Fibroblast of skin of left biceps (primary cell): ENCODE data around the gene IRF7.
"Not testable (repeated sequence)": the region's sequence is repeated elsewhere in the genome, so short reads cannot be mapped to it uniquely, and the experiment has no call there.

ENCODE experiments used
- DNase-seq, 2 experiments: peaks; one replicate each; pipeline ENCODE4 v3.0.0-alpha.2; 2013; ENCODE audit warnings: low read depth in 2 of 2

Gene IRF7

GRCh38 chr11:615504-616319 is at the start of gene IRF7:
IRF7 (minus strand) TSS chr11:615950; CDS start chr11:615364, 586 bp downstream.
- DNase-seq: peak; percentile 67 to 68

- no peak for DNase-seq
These were observed 49.4 kb upstream of the IRF7 start for GRCh38 chr11:665062-665703.

- no peak for DNase-seq
These were observed 47.0 kb upstream of the IRF7 start for GRCh38 chr11:662689-663274.

GRCh38 chr11:660681-661444 is 45.1 kb upstream of the IRF7 start:
- no peak for DNase-seq

GRCh38 chr11:660281-660680 is 44.5 kb upstream of the IRF7 start:
- no peak for DNase-seq

GRCh38 chr11:659532-660085 is 43.9 kb upstream of the IRF7 start:
- no peak for DNase-seq

- DNase-seq: no peak
These were observed 42.0 kb upstream of the IRF7 start for GRCh38 chr11:657691-658126.

GRCh38 chr11:656866-657265 is 41.1 kb upstream of the IRF7 start:
- no peak for DNase-seq

GRCh38 chr11:656426-656825 is 40.7 kb upstream of the IRF7 start:
- no peak for DNase-seq

GRCh38 chr11:655036-655726 is 39.4 kb upstream of the IRF7 start:
- DNase-seq: no peak

- not testable (repeated sequence) for DNase-seq
These were observed 38.7 kb upstream of the IRF7 start for GRCh38 chr11:654444-654843.

GRCh38 chr11:653837-654236 is 38.1 kb upstream of the IRF7 start:
- DNase-seq: no peak

- DNase-seq: not testable (repeated sequence)
These were observed 37.4 kb upstream of the IRF7 start for GRCh38 chr11:653136-653535.

GRCh38 chr11:650482-650881 is 34.7 kb upstream of the IRF7 start:
- no peak for DNase-seq

GRCh38 chr11:647672-648158 is 32.0 kb upstream of the IRF7 start:
- DNase-seq: not testable (repeated sequence)

- DNase-seq: no peak
These were observed 30.5 kb upstream of the IRF7 start for GRCh38 chr11:646214-646613.

- no peak for DNase-seq
These were observed 29.8 kb upstream of the IRF7 start for GRCh38 chr11:645536-645935.

GRCh38 chr11:643849-644738 is 28.3 kb upstream of the IRF7 start:
- no peak for DNase-seq

GRCh38 chr11:643366-643765 is 27.6 kb upstream of the IRF7 start:
- DNase-seq: no peak

GRCh38 chr11:641806-642370 is 26.1 kb upstream of the IRF7 start:
- DNase-seq: no peak
